Neural cell (in vitro differentiated cells): ENCODE data around the gene PRKG1. TPM values are rescaled to one million over a fixed set of nuclear protein-coding genes. Genes with fewer than 3 reads are reported as not detected.

ENCODE experiments used
- H2AFZ ChIP-seq: fragments of 200-600, 300-800 bp; sonication (generic), shearing (Covaris generic); 2 replicates; pipeline ENCODE4 v1.6.0; 2014; ENCODE audit warnings: low read depth, mild to moderate bottlenecking, antibody characterized with exemption, low read length, moderate library complexity
- H3F3A ChIP-seq: fragments of 200-600 bp; shearing (Covaris generic); 2 replicates; pipeline ENCODE4 v1.6.1; 2016; ENCODE audit warnings: mild to moderate bottlenecking, moderate library complexity, mixed read lengths, antibody characterized with exemption, low read length; ENCODE audit not compliant: insufficient read depth, poor library complexity, severe bottlenecking
- H3K27ac ChIP-seq: fragments of 200-600, 300-800 bp; sonication (generic), shearing (Covaris generic); 2 replicates; pipeline ENCODE4 v1.5.1; 2014; ENCODE audit warnings: mild to moderate bottlenecking, low read length, moderate library complexity
- H3K27me3 ChIP-seq: fragments of 300-800, 200-600 bp; sonication (generic), shearing (Covaris generic); 2 replicates; pipeline ENCODE4 v1.6.0; 2014; ENCODE audit warnings: mild to moderate bottlenecking, low read depth, low read length, moderate library complexity; ENCODE audit not compliant: insufficient read depth
- H3K36me3 ChIP-seq: fragments of 300-800, 200-600 bp; sonication (generic), shearing (Covaris generic); 2 replicates; pipeline ENCODE4 v1.5.1; 2014; ENCODE audit warnings: mild to moderate bottlenecking, antibody characterized with exemption, low read length, moderate library complexity; ENCODE audit not compliant: insufficient read depth
- H3K4me2 ChIP-seq: fragments of 300-800, 200-600 bp; sonication (generic), shearing (Covaris generic); 2 replicates; pipeline ENCODE4 v1.6.0; 2014; ENCODE audit warnings: mild to moderate bottlenecking, low read length
- H3K4me3 ChIP-seq: fragments of 300-800, 200-600 bp; sonication (generic), shearing (Covaris generic); 2 replicates; pipeline ENCODE4 v1.5.1; 2014; ENCODE audit warnings: mild to moderate bottlenecking, low read length, moderate library complexity
- H3K79me2 ChIP-seq: fragments of 200-600 bp; shearing (Covaris generic); replicated peaks from 2 replicates; pipeline ENCODE4 v1.6.0; 2014; ENCODE audit warnings: mild to moderate bottlenecking, low read length, moderate library complexity; ENCODE audit not compliant: insufficient read depth
- H3K9ac ChIP-seq: fragments of 300-800, 200-600 bp; sonication (generic), shearing (Covaris generic); 2 replicates; pipeline ENCODE4 v1.6.1; 2016; ENCODE audit warnings: mild to moderate bottlenecking, low read length, mixed read lengths
- H3K9me2 ChIP-seq: fragments of 200-600 bp; shearing (Covaris generic); 2 replicates; pipeline ENCODE4 v1.6.1; 2016; ENCODE audit warnings: mild to moderate bottlenecking, low read length, mixed read lengths; ENCODE audit not compliant: insufficient read depth
- H3K9me3 ChIP-seq: fragments of 200-600, 300-800 bp; sonication (generic), shearing (Covaris generic); 2 replicates; pipeline ENCODE4 v1.6.1; 2016; ENCODE audit warnings: mild to moderate bottlenecking, mixed run types, low read length, moderate library complexity, mixed read lengths
- H4K20me1 ChIP-seq: fragments of 200-600 bp; shearing (Covaris generic); 2 replicates; pipeline ENCODE4 v1.6.1; 2016; ENCODE audit warnings: mild to moderate bottlenecking, mixed run types; ENCODE audit not compliant: insufficient read depth
- CTCF ChIP-seq: fragments of 450-650 bp; IDR thresholded peaks from 2 replicates; pipeline ENCODE4 v1.5.1; 2014; ENCODE audit warnings: antibody characterized with exemption, mild to moderate bottlenecking, moderate library complexity; ENCODE audit not compliant: poor library complexity, severe bottlenecking
- EP300 ChIP-seq: fragments of 450-650 bp; conservative IDR thresholded peaks from 2 replicates; pipeline ENCODE4 v1.6.1; 2014; ENCODE audit warnings: antibody characterized with exemption, mild to moderate bottlenecking, moderate library complexity; ENCODE audit not compliant: poor library complexity, severe bottlenecking
- EZH2 ChIP-seq: fragments of 200-600, 300-800 bp; shearing (Covaris generic), sonication (generic); IDR thresholded peaks from 2 replicates; pipeline ENCODE4 v1.6.1; 2014; ENCODE audit warnings: antibody characterized with exemption, low read length, borderline replicate concordance, mild to moderate bottlenecking; ENCODE audit not compliant: insufficient read depth, poor library complexity, severe bottlenecking
- MXI1 ChIP-seq: fragments of 450-650 bp; conservative IDR thresholded peaks from 2 replicates; pipeline ENCODE4 v1.6.1; 2014; ENCODE audit warnings: antibody characterized with exemption, mild to moderate bottlenecking; ENCODE audit not compliant: poor library complexity, severe bottlenecking
- POLR2AphosphoS5 ChIP-seq: IDR thresholded peaks from 2 replicates; pipeline ENCODE4 v1.6.1; 2012
- RAD21 ChIP-seq: fragments of 450-650 bp; conservative IDR thresholded peaks from 2 replicates; pipeline ENCODE4 v1.6.1; 2014; ENCODE audit warnings: antibody characterized with exemption, mild to moderate bottlenecking, moderate library complexity
- REST ChIP-seq: IDR thresholded peaks from 2 replicates; pipeline ENCODE4 v1.6.1; 2012; ENCODE audit warnings: borderline replicate concordance
- SMC3 ChIP-seq: fragments of 450-650 bp; conservative IDR thresholded peaks from 2 replicates; pipeline ENCODE4 v1.6.1; 2014; ENCODE audit warnings: antibody characterized with exemption, mild to moderate bottlenecking, moderate library complexity; ENCODE audit not compliant: poor library complexity
- TAF1 ChIP-seq: IDR thresholded peaks from 2 replicates; pipeline ENCODE4 v1.6.1; 2012; ENCODE audit warnings: low read depth
- polyA plus RNA-seq: library from polyadenylated mRNA; depleted of rRNA; stranded (reverse); fragments of >200 nt; gene quantifications from 2 replicates; pipeline ENCODE4 v1.2.3, GENCODE V29; 2014

The PRKG1 gene
- polyA plus RNA-seq, 1 donor from 2014 or later: 2.2 TPM

- H3K9ac ChIP-seq: no peak overlapping the region
- H2AFZ ChIP-seq: no peak overlapping the region
- H3K36me3 ChIP-seq: no peaks in the 10 kb centered on the region
- H3K27me3 ChIP-seq: no peaks in the 10 kb centered on the region
- no peak overlapping the region for H3K27ac ChIP-seq
- no peaks in the 10 kb centered on the region for H3K9me2 ChIP-seq
- no peaks in the 10 kb centered on the region for H3F3A ChIP-seq
- TF ChIP-seq EP300 (no peak), EZH2 (no peak), MXI1 (no peak), RAD21 (no peak), CTCF (no peak), SMC3 (no peak), POLR2AphosphoS5 (no peak), REST (no peak), TAF1 (no peak)
- H3K9me3 ChIP-seq: no peaks in the 10 kb centered on the region
- H3K4me3 ChIP-seq: no peak overlapping the region
- H3K79me2 ChIP-seq: no peaks in the 10 kb centered on the region
- H3K4me2 ChIP-seq: no peak overlapping the region
- H4K20me1 ChIP-seq: no peaks in the 10 kb centered on the region
Observed at GRCh38 chr10:51630640-51631005, 556.3 kb downstream of the PRKG1 start.

GRCh38 chr10:51635436-51635835, 561.1 kb downstream of the PRKG1 start:
- Histone ChIP-seq H3K4me2 (no peak overlapping the region), H3K9me3 (no peaks in the 10 kb centered on the region), H3K36me3 (no peaks in the 10 kb centered on the region), H3F3A (no peaks in the 10 kb centered on the region), H3K79me2 (no peaks in the 10 kb centered on the region), H3K4me3 (no peak overlapping the region), H3K27ac (no peak overlapping the region), H3K9me2 (no peaks in the 10 kb centered on the region), H4K20me1 (no peaks in the 10 kb centered on the region), H3K9ac (no peak overlapping the region), H3K27me3 (no peaks in the 10 kb centered on the region), H2AFZ (no peak overlapping the region)
- TF ChIP-seq RAD21: no peak
- no peak for TF ChIP-seq CTCF
- TF ChIP-seq POLR2AphosphoS5: no peak
- TF ChIP-seq TAF1: no peak
- no peak for TF ChIP-seq REST
- no peak for TF ChIP-seq SMC3
- TF ChIP-seq EZH2: no peak
- TF ChIP-seq EP300: no peak
- no peak for TF ChIP-seq MXI1
